ENCODE measurements around the gene SORL1-AS1.

The SORL1-AS1 gene

GRCh38 chr11:121439337-121439736 is 13.4 kb downstream of the SORL1-AS1 start:
- H3K27me3 ChIP-seq: no peaks in the 10 kb centered on the region
- TF ChIP-seq POLR2AphosphoS5 (IDR thresholded peaks at IDR 0.05): no peak
- TF ChIP-seq POLR2A (IDR thresholded peaks at IDR 0.05): no peak
- TF ChIP-seq EP300 (IDR thresholded peaks at IDR 0.05): no peak
- no peak for TF ChIP-seq CTCF (IDR thresholded peaks at IDR 0.05)

DNA sequence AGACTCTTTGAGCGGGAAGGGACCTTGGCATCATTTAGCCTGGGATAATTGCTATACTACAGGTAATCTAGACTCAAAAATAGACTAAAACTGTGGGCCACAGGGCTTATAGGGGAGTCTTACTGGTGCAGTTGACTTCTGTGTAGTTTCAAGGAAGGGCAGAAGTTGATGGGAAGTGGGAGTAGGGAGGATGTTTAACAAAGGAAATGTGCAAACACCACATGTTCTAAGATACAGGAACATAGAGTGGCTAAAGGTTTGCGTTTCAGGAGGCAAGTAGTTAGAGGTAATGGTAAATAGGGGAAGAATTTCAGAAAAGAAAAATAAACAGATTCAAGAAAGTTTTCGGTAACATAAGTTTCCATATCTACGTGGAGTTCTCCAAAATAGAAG is 15.1 kb downstream of the SORL1-AS1 start:
- peak overlapping the region in 3 of 4 donors; percentile 48 to 52 (median 50) for H3K27ac ChIP-seq
- 70 to 72% methylated on average over 4 of the region's 4 CpGs for WGBS, 2 donors
- no peaks in the 10 kb centered on the region for H3K36me3 ChIP-seq
- H3K9me3 ChIP-seq: no peaks in the 10 kb centered on the region
- no peak for TF ChIP-seq POLR2A (IDR thresholded peaks at IDR 0.05)
- no peak for TF ChIP-seq EP300 (IDR thresholded peaks at IDR 0.05)
- no peak for TF ChIP-seq CTCF (IDR thresholded peaks at IDR 0.05)
- no peak for TF ChIP-seq POLR2AphosphoS5 (IDR thresholded peaks at IDR 0.05)
- H3K27me3 ChIP-seq: no peaks in the 10 kb centered on the region
- H3K4me3 ChIP-seq: no peak overlapping the region
- H3K4me1 ChIP-seq: peaks cover 11 to 25% (median 13%) of the 10 kb centered on the region in 4 donors
- DNase-seq (no peak), ATAC-seq (ENCODE audit: low FRiP score in 2 of 2) (peak in 1 of 2 donors; percentile 36)

More at GRCh38 chr11:121439337-121439736, 13.4 kb downstream of the SORL1-AS1 start:
- WGBS, 2 donors: 83 to 88% methylated on average over 4 of the region's 4 CpGs
- no peak overlapping the region for H3K4me3 ChIP-seq
- ATAC-seq (ENCODE audit: low FRiP score in 2 of 2) (peak in 1 of 2 donors; percentile 27), DNase-seq (no peak)
- no peaks in the 10 kb centered on the region for H3K36me3 ChIP-seq
- H3K27ac ChIP-seq: no peak overlapping the region
- peaks cover 11 to 25% (median 13%) of the 10 kb centered on the region in 4 donors for H3K4me1 ChIP-seq
- H3K9me3 ChIP-seq: no peaks in the 10 kb centered on the region

GRCh38 chr11:121437018-121437685 is 15.6 kb downstream of the SORL1-AS1 start:
- Histone ChIP-seq H3K27me3 (no peaks in the 10 kb centered on the region), H3K9me3 (no peaks in the 10 kb centered on the region), H3K36me3 (no peaks in the 10 kb centered on the region), H3K4me1 (peaks cover 11 to 25% (median 13%) of the 10 kb centered on the region in 4 donors), H3K27ac (peak overlapping the region; percentile 7 to 59 (median 50)), H3K4me3 (no peak overlapping the region)
- TF ChIP-seq POLR2AphosphoS5 (IDR thresholded peaks at IDR 0.05): peak in 1 of 2 donors; percentile 49
- no peak for TF ChIP-seq POLR2A (IDR thresholded peaks at IDR 0.05)
- DNase-seq (no peak), ATAC-seq (ENCODE audit: low FRiP score in 2 of 2) (peak in 1 of 2 donors; percentile 67)

GRCh38 chr11:121435551-121436511 is 16.9 kb downstream of the SORL1-AS1 start:
- H3K27me3 ChIP-seq: no peaks in the 10 kb centered on the region
- no peaks in the 10 kb centered on the region for H3K9me3 ChIP-seq
- H3K4me1 ChIP-seq: peaks cover 11 to 25% (median 13%) of the 10 kb centered on the region in 4 donors
- peak overlapping the region; percentile 21 to 59 (median 40) for H3K27ac ChIP-seq
- ATAC-seq (ENCODE audit: low FRiP score in 2 of 2) (peak; percentile 54 to 66), DNase-seq (peak in 1 of 2 donors; percentile 31)
- no peak overlapping the region for H3K4me3 ChIP-seq
- WGBS, 2 donors: 67 to 73% methylated on average over 3 of the region's 3 CpGs
- no peaks in the 10 kb centered on the region for H3K36me3 ChIP-seq
- TF ChIP-seq POLR2AphosphoS5 (IDR thresholded peaks at IDR 0.05) (no peak), EP300 (IDR thresholded peaks at IDR 0.05) (no peak), POLR2A (IDR thresholded peaks at IDR 0.05) (no peak), CTCF (IDR thresholded peaks at IDR 0.05) (no peak)

DNA sequence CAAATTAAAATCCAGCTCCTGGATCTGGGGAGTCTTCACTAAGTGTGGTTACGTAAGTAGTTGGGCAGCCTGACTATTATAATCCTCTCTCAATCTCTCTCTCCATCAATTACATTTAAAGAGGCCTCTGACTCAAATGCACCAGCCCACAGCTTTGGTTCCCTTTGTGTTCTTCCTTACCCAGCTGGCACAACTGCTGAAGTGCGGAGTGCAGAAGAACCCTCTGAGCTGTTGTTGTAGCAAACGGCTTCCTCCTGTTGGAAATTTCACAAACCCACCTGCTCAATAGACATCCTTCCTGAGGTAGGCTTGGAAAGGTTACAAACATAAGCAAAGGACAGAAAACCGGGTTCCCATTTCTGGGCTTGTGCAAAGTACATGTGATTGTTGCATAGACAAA is 17.6 kb downstream of the SORL1-AS1 start:
- Histone ChIP-seq H3K4me1 (peaks cover 11 to 25% (median 13%) of the 10 kb centered on the region in 4 donors), H3K27me3 (no peaks in the 10 kb centered on the region), H3K4me3 (no peak overlapping the region), H3K36me3 (no peaks in the 10 kb centered on the region), H3K9me3 (no peaks in the 10 kb centered on the region), H3K27ac (peak overlapping the region; percentile 21 to 59 (median 40))
- WGBS, 2 donors: 43 to 65% methylated on average over 4 of the region's 4 CpGs
- no peak for DNase-seq
- TF ChIP-seq EP300 (IDR thresholded peaks at IDR 0.05) (no peak), POLR2A (IDR thresholded peaks at IDR 0.05) (no peak), POLR2AphosphoS5 (IDR thresholded peaks at IDR 0.05) (no peak), CTCF (IDR thresholded peaks at IDR 0.05) (no peak)
- ATAC-seq (ENCODE audit: low FRiP score in 2 of 2): no peak
